GM10248 (cell line): ENCODE data around the gene NIPAL1.

Experiments used
- CTCF ChIA-PET: fragments of 300-600 bp; sonication (Branson Sonifier 250); formaldehyde crosslinking; extraction: SDS; loops from one replicate; lab custom pipeline; 2021; ENCODE audit warnings: antibody characterized with exemption; lab: Yijun Ruan, JAX
- POLR2A ChIA-PET: fragments of 350-650 bp; sonication (Branson Sonifier 250); formaldehyde crosslinking; extraction: SDS; loops from one replicate; lab custom pipeline; 2020; ENCODE audit warnings: antibody characterized with exemption; lab: Yijun Ruan, JAX
- DNase-seq: peaks from one replicate; pipeline ENCODE4 v3.0.0; 2012; ENCODE audit errors: extremely low spot score
- CTCF ChIP-seq: IDR thresholded peaks from 2 replicates; pipeline ENCODE4 v1.5.1; 2012; ENCODE audit warnings: mild to moderate bottlenecking, low read depth; ENCODE audit errors: extremely low read depth, missing control alignments, control extremely low read depth

NIPAL1 gene

GRCh38 chr4:48022192-48022799 lies 5.7 kb downstream of the NIPAL1 start:
- ChIA-PET POLR2A (no interaction called here), CTCF (no interaction called here)
- DNase-seq: no peak
- TF ChIP-seq CTCF: no peak

GRCh38 chr4:48024522-48024921 lies 8.0 kb downstream of the NIPAL1 start:
- ChIA-PET POLR2A (no interaction called here), CTCF (interaction anchor here (0.7 to 3.0 kb wide), 6 partner anchors 8 to 23 kb away, joined by 3 to 9 read pairs (median 4); partner anchors contain the start of genes CNGA1 and NIPAL1)
- DNase-seq: no peak
- no peak for TF ChIP-seq CTCF

GRCh38 chr4:48025005-48025404 lies 8.4 kb downstream of the NIPAL1 start:
- CTCF ChIA-PET: interaction anchor here (0.7 to 3.0 kb wide), 6 partner anchors 9 to 22 kb away, joined by 3 to 9 read pairs (median 4); partner anchors contain the start of genes CNGA1 and NIPAL1
- no peak for DNase-seq
- no peak for TF ChIP-seq CTCF
- POLR2A ChIA-PET: no interaction called here

- POLR2A ChIA-PET: no interaction called here
- CTCF ChIA-PET: interaction anchor here (1.6 to 8.5 kb wide), 2 partner anchors 10 to 18 kb away, joined by 8 to 172 read pairs; no protein-coding TSS in a partner anchor
- TF ChIP-seq CTCF: no peak
- DNase-seq: peak; percentile 47
These were observed 11.1 kb downstream of the NIPAL1 start for GRCh38 chr4:48027653-48028052.

- POLR2A ChIA-PET: no interaction called here
These were observed 12.1 kb downstream of the NIPAL1 start for GRCh38 chr4:48028696-48029095.

DNA sequence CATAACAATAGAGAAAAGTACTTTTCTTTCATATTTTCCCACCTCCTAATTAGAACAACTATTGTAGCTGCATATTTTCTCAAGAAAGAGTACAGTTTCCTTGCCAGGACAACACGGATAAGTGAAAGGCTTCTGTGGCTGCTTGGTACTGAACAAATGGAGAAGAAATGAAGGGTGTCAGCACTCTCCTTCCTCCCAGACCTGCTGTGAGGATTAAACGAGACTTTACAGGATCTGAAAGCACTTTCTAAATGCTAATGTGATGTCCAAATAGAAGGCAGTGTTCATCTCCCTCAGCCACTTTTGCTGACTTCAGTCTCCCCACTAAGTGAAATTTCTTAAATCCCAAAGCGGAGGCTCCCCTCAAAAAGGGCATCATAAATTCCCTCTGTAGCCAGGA lies 13.9 kb downstream of the NIPAL1 start:
- POLR2A ChIA-PET: no interaction called here
- DNase-seq: no peak
- CTCF ChIA-PET: interaction anchor here (1.7 to 8.5 kb wide), 4 partner anchors 10 to 67 kb away, joined by 3 to 172 read pairs (median 8); no protein-coding TSS in a partner anchor
- no peak for TF ChIP-seq CTCF

More at GRCh38 chr4:48028696-48029095, 12.1 kb downstream of the NIPAL1 start:
- CTCF ChIA-PET: interaction anchor here (1.6 to 8.5 kb wide), 3 partner anchors 10 to 17 kb away, joined by 8 to 172 read pairs (median 11); no protein-coding TSS in a partner anchor
- no peak for DNase-seq
- TF ChIP-seq CTCF: no peak
